WTC11 (cell line): ENCODE data around the gene PAK1.

Experiments used
- CTCF ChIP-seq: fragments of 200-600 bp; IDR thresholded peaks from 2 replicates; pipeline ENCODE4 v1.8.0; 2022; ENCODE audit warnings: antibody characterized with exemption
- ESRRA ChIP-seq: sonication (generic); formaldehyde crosslinking; IDR thresholded peaks from 2 replicates; pipeline ENCODE4 v1.8.1; 2022; ENCODE audit warnings: mild to moderate bottlenecking, missing genetic modification reagents, borderline replicate concordance
- MAX ChIP-seq: sonication (generic); formaldehyde crosslinking; IDR thresholded peaks from 2 replicates; pipeline ENCODE4 v1.8.0; 2022; ENCODE audit warnings: mild to moderate bottlenecking, missing genetic modification reagents
- USF1 ChIP-seq: sonication (generic); formaldehyde crosslinking; IDR thresholded peaks from 2 replicates; pipeline ENCODE4 v1.8.0; 2022; ENCODE audit warnings: mild to moderate bottlenecking, missing genetic modification reagents
- ZNF512 ChIP-seq: sonication (generic); formaldehyde crosslinking; IDR thresholded peaks from 2 replicates; pipeline ENCODE4 v1.8.1; 2022; ENCODE audit warnings: missing genetic modification reagents, borderline replicate concordance

DNA sequence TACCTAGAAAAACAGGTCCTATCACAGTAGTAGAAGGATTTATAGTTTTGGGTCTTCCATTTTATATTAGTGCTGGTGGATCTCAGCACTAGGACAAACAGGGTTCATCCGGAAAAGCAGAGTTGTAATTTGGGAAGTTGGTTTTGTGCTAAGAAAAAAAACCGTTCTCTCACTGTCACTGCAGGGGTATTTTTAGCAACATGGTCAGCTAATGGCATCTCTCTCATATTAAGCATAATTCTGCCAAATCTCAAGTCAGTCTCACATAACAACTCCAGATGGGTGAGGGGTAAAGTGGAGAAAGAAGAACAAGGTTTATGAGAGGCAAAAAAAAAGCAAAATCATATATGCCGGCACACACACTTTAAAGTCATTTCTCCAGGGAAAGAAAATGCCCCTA is 120.8 kb downstream of the PAK1 start:
- TF ChIP-seq CTCF (no peak), ZNF512 (CRISPR knock-in tag) (no peak), MAX (CRISPR knock-in tag) (no peak), ESRRA (CRISPR knock-in tag) (no peak), USF1 (CRISPR knock-in tag) (no peak)
